PC-3 (cell line): Measurements from ENCODE around the gene RUFY1.

ENCODE experiments used
- EZH2 ChIP-seq: fragments of 300-600 bp; sonication (generic); IDR thresholded peaks from one replicate; pipeline ENCODE4 v1.6.1; 2017; ENCODE audit warnings: antibody characterized with exemption, mild to moderate bottlenecking, low read length; ENCODE audit not compliant: unreplicated experiment
- EZH2phosphoT487 ChIP-seq: fragments of 300-600 bp; sonication (generic); IDR thresholded peaks from 2 replicates; pipeline ENCODE4 v1.6.1; 2018; ENCODE audit warnings: mild to moderate bottlenecking, antibody characterized with exemption, low read length, borderline replicate concordance
- TF ChIP-seq, protein P1 (sequence below): fragments of 300-600 bp; sonication (generic); conservative IDR thresholded peaks from 2 replicates; pipeline ENCODE4 v1.5.1; 2017; ENCODE audit warnings: antibody characterized with exemption, low read depth, mild to moderate bottlenecking, low read length

DNA sequence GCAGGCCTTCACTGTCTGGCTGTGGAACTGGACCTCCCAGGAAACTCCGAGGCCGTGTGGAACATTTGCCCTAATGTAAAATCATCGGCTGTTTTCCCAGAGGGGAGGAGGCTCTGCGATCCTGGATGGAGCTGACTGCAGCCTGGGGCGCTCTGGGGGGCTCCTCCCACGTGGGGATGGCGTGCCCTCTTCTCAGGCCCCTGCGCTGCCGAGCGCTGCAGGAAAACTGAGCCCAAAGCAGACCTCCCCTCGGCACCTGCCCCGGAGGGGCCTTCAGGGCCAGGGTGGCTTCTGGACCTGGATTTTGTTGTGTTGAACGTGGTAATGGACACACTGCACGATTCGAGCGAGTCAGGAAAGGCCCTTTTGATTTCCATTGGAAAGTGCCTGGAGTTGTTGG is 49.2 kb downstream of the RUFY1 start:
- TF ChIP-seq EZH2phosphoT487: no peak
- TF ChIP-seq, protein P1, sequence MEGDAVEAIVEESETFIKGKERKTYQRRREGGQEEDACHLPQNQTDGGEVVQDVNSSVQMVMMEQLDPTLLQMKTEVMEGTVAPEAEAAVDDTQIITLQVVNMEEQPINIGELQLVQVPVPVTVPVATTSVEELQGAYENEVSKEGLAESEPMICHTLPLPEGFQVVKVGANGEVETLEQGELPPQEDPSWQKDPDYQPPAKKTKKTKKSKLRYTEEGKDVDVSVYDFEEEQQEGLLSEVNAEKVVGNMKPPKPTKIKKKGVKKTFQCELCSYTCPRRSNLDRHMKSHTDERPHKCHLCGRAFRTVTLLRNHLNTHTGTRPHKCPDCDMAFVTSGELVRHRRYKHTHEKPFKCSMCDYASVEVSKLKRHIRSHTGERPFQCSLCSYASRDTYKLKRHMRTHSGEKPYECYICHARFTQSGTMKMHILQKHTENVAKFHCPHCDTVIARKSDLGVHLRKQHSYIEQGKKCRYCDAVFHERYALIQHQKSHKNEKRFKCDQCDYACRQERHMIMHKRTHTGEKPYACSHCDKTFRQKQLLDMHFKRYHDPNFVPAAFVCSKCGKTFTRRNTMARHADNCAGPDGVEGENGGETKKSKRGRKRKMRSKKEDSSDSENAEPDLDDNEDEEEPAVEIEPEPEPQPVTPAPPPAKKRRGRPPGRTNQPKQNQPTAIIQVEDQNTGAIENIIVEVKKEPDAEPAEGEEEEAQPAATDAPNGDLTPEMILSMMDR: no peak
- no peak for TF ChIP-seq EZH2
